Upper lobe of left lung (tissue), 4 donors: ENCODE data around the gene SCAMP3.
"Not testable (repeated sequence)": the region's sequence is repeated elsewhere in the genome, so short reads cannot be mapped to it uniquely, and the experiment has no call there.

Experiments used
- POLR2A ChIP-seq, 4 donors: fragments of 450-650 bp; IDR thresholded peaks; one replicate each; pipeline ENCODE4 v1.5.1; 2016 to 2017; ENCODE audit warnings: antibody characterized with exemption in 4 of 4, mild to moderate bottlenecking in 2 of 4
- TF ChIP-seq, protein P1 (sequence below), 6 experiments: fragments of 450-650 bp in 4 of 6; fragments of 200-600 bp in 2 of 6; sonication (generic) in 2 of 6; IDR thresholded peaks; one replicate each; pipeline ENCODE4 v1.5.1; 2016 to 2019; ENCODE audit warnings: antibody characterized with exemption in 6 of 6

DNA sequence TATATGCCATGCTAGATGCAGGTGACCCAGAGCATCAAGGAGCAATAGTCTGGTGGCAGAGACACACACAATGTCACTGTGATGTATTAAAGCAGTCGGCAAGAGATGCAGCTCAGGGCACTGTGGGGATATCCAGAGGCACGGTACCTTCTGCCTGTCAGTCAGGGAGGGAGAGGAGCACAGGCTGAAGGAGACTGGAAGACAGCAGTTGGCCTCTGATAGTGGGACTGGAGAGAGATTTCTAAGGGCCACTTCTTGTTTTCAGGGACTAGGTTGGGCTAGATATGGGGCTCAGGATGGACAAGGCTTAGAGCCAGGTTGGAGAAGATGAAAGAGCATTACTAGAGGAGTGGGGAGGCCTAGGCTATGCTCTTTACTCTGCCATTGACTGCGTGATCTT is 30.9 kb downstream of the SCAMP3 start:
- TF ChIP-seq, protein P1, sequence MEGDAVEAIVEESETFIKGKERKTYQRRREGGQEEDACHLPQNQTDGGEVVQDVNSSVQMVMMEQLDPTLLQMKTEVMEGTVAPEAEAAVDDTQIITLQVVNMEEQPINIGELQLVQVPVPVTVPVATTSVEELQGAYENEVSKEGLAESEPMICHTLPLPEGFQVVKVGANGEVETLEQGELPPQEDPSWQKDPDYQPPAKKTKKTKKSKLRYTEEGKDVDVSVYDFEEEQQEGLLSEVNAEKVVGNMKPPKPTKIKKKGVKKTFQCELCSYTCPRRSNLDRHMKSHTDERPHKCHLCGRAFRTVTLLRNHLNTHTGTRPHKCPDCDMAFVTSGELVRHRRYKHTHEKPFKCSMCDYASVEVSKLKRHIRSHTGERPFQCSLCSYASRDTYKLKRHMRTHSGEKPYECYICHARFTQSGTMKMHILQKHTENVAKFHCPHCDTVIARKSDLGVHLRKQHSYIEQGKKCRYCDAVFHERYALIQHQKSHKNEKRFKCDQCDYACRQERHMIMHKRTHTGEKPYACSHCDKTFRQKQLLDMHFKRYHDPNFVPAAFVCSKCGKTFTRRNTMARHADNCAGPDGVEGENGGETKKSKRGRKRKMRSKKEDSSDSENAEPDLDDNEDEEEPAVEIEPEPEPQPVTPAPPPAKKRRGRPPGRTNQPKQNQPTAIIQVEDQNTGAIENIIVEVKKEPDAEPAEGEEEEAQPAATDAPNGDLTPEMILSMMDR (IDR thresholded peaks at IDR 0.05), result not testable (repeated sequence)
- TF ChIP-seq POLR2A (IDR thresholded peaks at IDR 0.05), result not testable (repeated sequence)
